ENCODE measurements around the gene SART3.
A peak's percentile ranks its signal among the peaks of the same experiment; 100 is the strongest.

Gene SART3

DNA sequence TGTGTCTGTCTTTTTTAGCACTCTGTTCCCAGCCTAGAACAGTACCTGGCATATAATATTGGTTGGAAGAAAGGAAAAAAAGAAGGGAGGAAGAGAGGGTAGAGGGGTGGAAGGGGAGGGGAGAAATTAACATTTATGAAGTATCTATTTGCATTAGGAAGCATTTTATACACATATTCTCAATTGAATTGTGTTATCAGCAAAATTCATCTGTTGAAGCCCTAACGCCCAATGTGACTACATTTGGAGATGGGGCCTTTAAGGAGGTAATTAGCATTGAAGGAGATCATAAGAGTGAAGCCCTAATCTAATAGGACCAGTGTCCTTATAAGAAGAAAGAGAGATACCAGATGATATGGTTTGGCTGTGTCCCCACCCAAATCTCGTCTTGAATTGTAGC lies 76.1 kb downstream of the SART3 start:
- DNase-seq, result no peak

GRCh38 chr12:108484431-108484830 lies 76.5 kb downstream of the SART3 start:
- DNase-seq, result no peak

GRCh38 chr12:108483213-108484059 lies 77.5 kb downstream of the SART3 start:
- peak; percentile 76 for DNase-seq

DNA sequence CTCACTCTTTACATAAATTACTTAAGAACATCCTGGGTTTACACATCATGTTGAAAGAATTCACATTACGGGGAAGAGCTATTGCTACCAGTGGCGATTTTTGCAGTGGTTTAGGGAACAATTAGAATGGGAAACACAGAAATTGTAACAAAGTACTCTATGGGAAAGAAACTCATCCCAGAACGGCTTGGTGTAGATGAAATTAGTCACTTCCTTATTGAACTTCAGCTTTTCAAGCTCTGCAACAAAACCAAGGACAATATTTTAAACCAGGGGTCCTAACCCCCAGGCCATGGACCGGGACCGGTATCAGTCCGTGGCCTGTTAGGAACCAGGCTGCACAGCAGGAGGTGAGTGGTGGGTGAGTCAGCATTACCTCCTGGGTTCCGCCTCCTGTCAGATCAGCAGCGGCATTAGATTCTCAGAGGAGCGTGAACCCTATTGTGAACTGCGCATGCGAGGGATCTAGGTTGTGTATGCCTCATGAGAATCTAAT lies 78.2 kb downstream of the SART3 start:
- peak; percentile 79 for DNase-seq

DNA sequence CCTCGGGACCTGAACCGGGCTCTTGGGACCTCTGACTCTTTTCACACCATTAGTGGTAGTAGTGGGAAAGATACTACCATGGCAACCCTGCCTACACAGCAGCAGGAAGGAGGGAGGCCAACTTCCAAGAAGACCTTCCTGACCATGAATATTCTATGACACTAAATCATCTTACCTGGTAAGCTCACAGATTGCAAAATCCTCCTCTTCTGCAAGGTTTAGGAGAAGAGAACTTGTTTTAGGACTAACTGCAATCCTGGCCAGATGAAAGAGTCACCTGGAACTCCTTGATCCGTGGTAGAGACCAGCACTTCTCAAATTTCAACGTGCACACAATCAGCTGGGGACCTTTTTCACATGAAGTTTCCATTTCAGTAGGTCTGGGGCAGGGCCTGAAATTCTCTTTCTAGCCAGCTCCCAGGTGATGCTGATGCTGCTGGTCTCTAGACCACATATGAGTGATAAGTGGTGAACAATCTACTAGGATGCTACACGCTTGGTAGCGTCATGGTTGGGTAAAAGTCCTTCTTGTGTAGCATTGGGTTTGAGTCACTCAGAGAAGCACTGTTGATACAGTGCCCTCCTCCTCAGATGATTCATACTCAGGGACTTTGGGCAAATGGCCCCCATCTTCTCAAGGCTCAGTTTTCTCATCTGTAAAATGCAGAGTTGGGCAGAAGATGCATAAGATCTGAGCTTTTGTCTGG lies 81.5 kb downstream of the SART3 start:
- DNase-seq, result no peak

GRCh38 chr12:108478611-108479206 lies 82.3 kb downstream of the SART3 start:
- peak; percentile 92 for DNase-seq

- no peak for DNase-seq
Measured at GRCh38 chr12:108477881-108478259, 83.1 kb downstream of the SART3 start.

GRCh38 chr12:108477055-108477880 lies 83.7 kb downstream of the SART3 start:
- DNase-seq, result no peak

DNA sequence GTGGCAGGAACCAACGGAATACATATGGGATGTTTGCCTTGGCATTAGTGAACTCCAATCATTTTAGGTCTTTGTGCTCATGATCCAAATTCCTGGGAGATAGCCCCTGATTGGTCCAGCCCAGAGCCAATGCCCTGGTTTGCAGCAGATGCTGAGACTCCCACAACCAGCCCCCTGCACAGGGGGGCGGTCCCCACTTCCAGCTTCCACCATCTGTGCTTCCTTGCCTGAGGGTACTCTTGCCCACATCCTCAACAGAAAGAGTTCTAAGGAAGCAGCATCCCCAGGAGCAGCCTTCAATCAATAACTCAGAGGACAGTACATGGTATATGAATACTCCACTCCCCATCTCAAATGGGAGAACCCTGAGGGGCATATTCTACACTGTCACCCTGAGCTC lies 85.6 kb downstream of the SART3 start:
- DNase-seq, result no peak

DNA sequence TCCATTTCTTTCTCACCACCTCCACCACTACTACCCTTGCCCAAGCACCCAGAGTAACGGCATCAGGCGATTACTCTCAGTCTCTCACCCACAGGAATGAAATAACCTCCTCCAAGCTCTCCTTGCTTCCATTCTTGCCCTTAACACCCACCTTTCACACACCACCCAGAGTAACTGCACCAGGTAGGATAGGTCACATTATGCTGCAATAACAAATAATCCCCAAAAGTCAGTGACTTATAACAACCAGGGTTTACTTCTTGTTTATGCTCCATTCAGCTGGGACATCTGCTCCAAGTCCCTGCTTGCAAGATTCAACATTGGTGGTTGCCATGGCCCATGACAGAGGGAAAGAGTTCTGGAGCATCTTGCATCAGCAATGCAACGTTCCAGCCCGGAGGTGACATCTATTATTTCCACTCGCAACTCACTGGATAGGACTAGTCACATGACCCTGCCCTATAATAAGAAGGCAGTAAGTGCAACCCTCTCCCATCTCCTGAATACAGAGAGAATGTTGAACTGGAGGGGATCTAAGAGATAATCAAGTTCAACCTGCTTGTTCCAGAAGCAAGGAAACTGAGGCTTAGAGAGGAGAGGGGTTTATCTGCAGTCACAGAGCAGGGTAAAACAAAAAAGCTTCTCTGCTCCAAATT lies 87.4 kb downstream of the SART3 start:
- no peak for DNase-seq
